GM13977 (cell line): ENCODE results near the gene MICALL2.

Experiments used
- DNase-seq: peaks from one replicate; pipeline ENCODE4 v3.0.0; 2012; ENCODE audit warnings: low spot score
- in situ Hi-C: fragments of 300-500 bp; cut with MboI; formaldehyde crosslinking; loops from one replicate; pipeline ENCODE4 v1.12.0; 2022; ENCODE audit warnings: low sequenced_read_pairs, low pct_unique_long_range_greater_than_20kb, mixed read lengths, inconsistent platforms; ENCODE audit not compliant: unreplicated experiment
- TF ChIP-seq, protein P1 (sequence below): IDR thresholded peaks from 2 replicates; pipeline ENCODE4 v1.5.1; 2012; ENCODE audit warnings: mild to moderate bottlenecking, control low read depth; ENCODE audit not compliant: insufficient read depth; ENCODE audit errors: extremely low read depth, missing control alignments

The MICALL2 gene

DNA sequence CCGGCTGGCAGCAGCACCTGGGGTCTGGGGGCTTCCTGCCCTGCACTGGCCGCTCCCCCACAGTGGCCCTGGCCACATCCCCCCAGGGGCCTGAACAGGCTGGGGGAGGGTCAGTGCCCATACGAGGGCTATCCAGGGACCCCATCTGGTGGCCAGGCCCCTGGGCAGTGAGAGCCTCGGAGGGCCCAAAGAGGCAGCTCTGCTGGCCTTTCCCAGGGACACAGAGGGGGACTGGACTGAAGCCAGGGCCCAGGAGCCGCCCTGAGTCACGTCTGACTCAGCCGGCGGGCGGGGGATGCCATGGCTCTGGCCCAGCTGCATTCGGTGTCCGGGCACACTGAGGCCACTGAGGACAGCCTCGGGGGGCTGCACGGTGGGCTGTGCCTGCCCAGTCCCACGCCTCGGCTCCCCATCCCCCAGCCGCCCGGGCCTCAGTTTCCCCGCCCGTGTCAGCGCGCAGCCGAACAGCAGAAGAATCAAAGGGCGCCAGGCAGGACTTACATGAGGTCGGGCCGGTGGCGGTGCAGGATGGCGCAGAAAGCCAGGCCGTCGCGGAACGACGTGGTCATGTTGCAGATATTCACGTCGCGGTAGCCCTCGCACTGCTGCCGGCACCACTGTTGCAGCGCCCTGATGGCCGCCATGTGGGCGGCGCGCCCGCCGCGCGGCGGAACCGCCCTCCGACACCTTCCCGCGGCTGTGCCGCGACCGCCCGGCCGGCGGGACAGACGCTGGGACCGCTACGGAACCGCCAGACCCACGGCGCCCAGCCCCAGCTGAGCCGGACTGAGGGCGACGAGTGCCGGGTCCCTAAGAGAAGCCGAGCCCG is at the start of gene MICALL2:
TSS of gene MICALL2 (minus strand) at position 788 of the 829 bp plus-strand sequence. CDS start at position 644, 144 bp downstream.
- TF ChIP-seq, protein P1, sequence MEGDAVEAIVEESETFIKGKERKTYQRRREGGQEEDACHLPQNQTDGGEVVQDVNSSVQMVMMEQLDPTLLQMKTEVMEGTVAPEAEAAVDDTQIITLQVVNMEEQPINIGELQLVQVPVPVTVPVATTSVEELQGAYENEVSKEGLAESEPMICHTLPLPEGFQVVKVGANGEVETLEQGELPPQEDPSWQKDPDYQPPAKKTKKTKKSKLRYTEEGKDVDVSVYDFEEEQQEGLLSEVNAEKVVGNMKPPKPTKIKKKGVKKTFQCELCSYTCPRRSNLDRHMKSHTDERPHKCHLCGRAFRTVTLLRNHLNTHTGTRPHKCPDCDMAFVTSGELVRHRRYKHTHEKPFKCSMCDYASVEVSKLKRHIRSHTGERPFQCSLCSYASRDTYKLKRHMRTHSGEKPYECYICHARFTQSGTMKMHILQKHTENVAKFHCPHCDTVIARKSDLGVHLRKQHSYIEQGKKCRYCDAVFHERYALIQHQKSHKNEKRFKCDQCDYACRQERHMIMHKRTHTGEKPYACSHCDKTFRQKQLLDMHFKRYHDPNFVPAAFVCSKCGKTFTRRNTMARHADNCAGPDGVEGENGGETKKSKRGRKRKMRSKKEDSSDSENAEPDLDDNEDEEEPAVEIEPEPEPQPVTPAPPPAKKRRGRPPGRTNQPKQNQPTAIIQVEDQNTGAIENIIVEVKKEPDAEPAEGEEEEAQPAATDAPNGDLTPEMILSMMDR = no peak
- in situ Hi-C loops = no loop called here

DNA sequence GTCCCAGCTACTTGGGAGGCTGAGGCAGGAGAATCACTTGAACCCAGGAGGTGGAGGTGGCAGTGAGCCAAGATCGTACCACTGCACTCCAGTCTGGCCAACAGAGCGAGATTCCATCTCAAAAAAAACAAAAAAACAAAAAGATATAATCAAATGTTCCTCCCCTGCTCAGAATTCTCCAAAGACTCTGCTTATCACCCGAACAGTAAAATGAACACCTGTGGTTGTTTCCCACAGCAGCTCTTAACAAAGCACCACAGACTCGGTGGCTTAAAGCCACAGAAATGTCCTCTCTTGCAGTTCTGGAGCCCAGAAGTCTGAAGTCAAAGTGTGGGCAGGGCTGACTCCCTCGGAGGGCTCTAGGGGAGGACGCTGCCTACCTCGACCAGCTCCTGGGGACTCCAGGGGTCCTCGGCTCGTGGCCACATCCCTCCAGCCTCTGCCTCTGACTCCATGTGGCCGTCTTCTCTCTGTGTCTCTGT is 49.0 kb upstream of the MICALL2 start:
- TF ChIP-seq, protein P1 = no peak
- in situ Hi-C loops = no loop called here
- DNase-seq = no peak

More for the DNA sequence above, at the start of gene MICALL2:
- peak; percentile 64 for DNase-seq

DNA sequence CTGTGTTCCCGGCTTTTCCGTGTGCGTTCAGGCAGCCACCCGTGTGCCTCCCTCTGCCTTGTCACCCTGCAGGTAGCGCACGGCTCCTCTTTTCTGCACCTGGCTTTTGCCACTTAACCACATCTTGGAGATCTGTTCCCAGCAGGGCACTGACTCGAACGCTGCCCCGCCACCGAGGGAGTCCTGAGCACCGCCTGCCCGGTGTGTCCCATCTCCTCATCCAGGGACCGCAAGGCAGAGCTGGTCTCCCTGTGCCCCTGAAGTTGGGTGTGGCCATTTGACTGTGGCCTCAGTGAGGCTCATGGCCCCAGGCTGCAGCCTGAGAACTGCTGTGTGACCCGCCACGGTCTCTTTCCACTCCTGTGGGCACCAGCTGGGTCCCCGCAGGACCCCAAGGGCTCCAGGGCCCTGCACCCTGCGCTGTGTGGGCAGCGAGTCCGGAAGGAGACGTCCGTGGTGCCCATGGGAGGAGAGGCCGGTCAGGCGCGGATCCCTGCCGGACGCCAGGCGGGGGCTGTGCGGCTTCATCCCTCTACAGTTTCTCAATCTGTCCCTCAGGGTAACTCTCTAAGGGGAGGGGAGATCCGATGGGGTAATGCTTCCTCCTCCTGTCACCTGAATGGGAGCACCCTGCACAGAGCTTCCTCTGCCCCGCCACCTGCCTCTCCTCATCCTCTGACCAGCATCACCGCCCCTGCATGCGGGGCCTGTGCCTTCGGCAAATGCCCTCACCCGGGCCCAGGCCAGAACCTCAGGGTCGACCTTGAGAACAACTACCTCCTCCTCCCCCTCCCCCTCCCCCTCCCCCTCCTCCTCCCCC is 46.7 kb upstream of the MICALL2 start:
- DNase-seq = peak; percentile 61
- in situ Hi-C loops = no loop called here
- TF ChIP-seq, protein P1 = no peak

DNA sequence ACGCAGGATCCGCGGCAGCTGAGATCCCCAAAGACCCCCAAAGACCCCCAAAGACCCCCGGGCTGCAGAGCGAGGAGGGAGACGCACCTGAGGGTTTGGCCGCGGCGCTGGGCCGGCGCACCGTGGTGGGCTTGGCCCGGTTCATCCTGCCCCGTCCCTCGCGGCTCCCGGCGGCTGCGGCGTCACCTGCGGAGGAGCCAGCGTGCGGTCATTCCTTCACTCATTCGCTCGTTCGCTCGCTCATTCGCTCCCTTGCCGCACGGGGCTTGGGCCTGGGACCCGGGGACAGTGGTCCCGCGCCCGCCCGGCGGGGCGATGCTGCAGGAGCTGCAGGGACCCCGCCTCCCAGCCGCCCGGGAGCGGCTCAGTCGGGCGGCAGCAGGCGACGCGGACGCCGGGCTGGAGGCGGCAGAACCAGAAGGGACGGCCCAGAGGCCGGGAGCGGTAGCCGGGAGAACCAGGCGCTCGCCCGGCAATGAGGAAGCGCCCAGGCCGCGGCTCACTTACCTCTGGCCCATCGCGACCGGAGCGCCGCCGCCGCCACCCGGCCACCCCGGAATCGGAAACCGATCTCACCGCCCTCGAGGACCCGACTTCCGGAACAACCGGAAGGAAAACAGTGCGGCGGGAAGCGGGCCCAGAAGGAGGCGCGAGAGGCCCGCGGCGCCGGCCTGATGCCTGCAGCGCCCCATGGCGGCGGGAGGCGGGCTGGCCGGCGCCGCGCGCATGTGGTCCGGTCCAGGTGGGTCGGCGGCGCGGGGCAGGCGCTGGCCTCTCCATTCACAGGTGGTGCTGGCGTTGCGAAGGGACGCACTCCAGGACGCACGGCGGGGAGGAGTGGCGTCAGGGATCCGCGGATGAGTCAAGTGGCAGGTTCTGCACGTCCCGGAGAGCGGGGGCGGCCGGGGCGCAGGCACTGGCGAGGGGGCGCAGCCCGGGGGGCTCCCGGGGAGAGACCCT is 44.8 kb upstream of the MICALL2 start, which contains the start of gene INTS1:
TSS of gene INTS1 (minus strand) at position 574 of the 960 bp plus-strand sequence. CDS start at position 145, 429 bp downstream.
- in situ Hi-C loops = no loop called here
- TF ChIP-seq, protein P1 = peak; percentile 89
- peak; percentile 98 for DNase-seq

DNA sequence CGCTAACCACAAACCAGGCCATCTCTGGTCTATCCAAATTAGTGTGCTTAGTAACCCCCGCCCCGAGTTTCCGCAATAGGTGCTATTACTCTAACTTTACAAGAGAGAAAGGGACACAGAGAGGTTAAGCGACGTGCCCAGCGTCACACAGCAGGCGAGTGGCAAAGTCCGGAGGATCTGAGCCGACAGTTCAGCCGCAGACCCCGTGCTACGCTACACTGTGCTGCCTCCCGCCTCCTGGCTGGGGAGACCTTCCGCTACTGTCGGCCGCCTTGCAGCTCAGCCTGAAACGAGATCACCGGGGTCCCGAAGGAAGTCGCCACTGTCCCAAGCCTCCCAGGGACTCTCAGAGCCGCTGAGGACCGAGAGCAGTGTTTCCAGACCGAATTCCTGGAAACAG is 44.1 kb upstream of the MICALL2 start:
- TF ChIP-seq, protein P1 = no peak
- in situ Hi-C loops = no loop called here
- DNase-seq = no peak
